Sciatic nerve (tissue), 2 donors: ENCODE results near the gene PWP2. TPM values are rescaled to one million over a fixed set of nuclear protein-coding genes. Genes with fewer than 3 reads are reported as not detected.
"Not testable (repeated sequence)": the region's sequence is repeated elsewhere in the genome, so short reads cannot be mapped to it uniquely, and the experiment has no call there.

Experiments used
- ATAC-seq: fragments of 200-7000 bp; cut with Tn5 transposase; one replicate; pipeline ENCODE4 v1.9.1; 2020; ENCODE audit warnings: mild to moderate bottlenecking, moderate library complexity
- DNase-seq: peaks from one replicate; pipeline ENCODE4 v3.0.0-alpha.2; 2020; ENCODE audit warnings: low spot score
- intact Hi-C: fragments of 100-400 bp; cut with DNase I; formaldehyde crosslinking; loops from one replicate; pipeline ENCODE4 v1.14.2; 2022
- total RNA-seq: library from RNA; stranded (reverse); fragmentation: NEBNext Ultra II Directional; extraction: Animal tissue kit (Norgen Biotek cat#: 25700); gene quantifications from one replicate; pipeline ENCODE4 v1.2.1, GENCODE V29; 2021
- donor health status: DM: no; HTN: no; CAD: no.
- donor health status: DM: no; HTN: no; CAD: no.

Gene PWP2
- total RNA-seq, 1 donor from 2014 or later = 6.4 TPM

- intact Hi-C loops, ATAC-seq, DNase-seq: not testable (repeated sequence)
Observed at GRCh38 chr21:44113702-44114371, 6.6 kb downstream of the PWP2 start.

- DNase-seq, intact Hi-C loops: not testable (repeated sequence)
- ATAC-seq = peak; percentile 50
Observed at GRCh38 chr21:44122131-44122530, 14.9 kb downstream of the PWP2 start.

GRCh38 chr21:44127827-44128226, 20.6 kb downstream of the PWP2 start:
- DNase-seq, intact Hi-C loops, ATAC-seq: not testable (repeated sequence)

- intact Hi-C loops, DNase-seq: not testable (repeated sequence)
- peak; percentile 13 for ATAC-seq
Observed at GRCh38 chr21:44133715-44134057, 26.5 kb downstream of the PWP2 start.

GRCh38 chr21:44134732-44135131, 27.5 kb downstream of the PWP2 start:
- ATAC-seq, DNase-seq, intact Hi-C loops: not testable (repeated sequence)

GRCh38 chr21:44138039-44138438, 30.8 kb downstream of the PWP2 start:
- ATAC-seq, DNase-seq, intact Hi-C loops: not testable (repeated sequence)

- intact Hi-C loops, DNase-seq: not testable (repeated sequence)
- ATAC-seq = peak; percentile 36
Observed at GRCh38 chr21:44139787-44140551, 32.8 kb downstream of the PWP2 start.

- intact Hi-C loops, DNase-seq: not testable (repeated sequence)
- peak; percentile 62 for ATAC-seq
Observed at GRCh38 chr21:44140552-44140932, 33.3 kb downstream of the PWP2 start.

GRCh38 chr21:44142470-44142869, 35.3 kb downstream of the PWP2 start:
- intact Hi-C loops, ATAC-seq, DNase-seq: not testable (repeated sequence)

- intact Hi-C loops, ATAC-seq, DNase-seq: not testable (repeated sequence)
Observed at GRCh38 chr21:44143380-44143779, 36.2 kb downstream of the PWP2 start.

- intact Hi-C loops, ATAC-seq, DNase-seq: not testable (repeated sequence)
Observed at GRCh38 chr21:44143996-44144395, 36.8 kb downstream of the PWP2 start.

GRCh38 chr21:44144784-44145602, 37.8 kb downstream of the PWP2 start:
- ATAC-seq = peak; percentile 49
- intact Hi-C loops, DNase-seq: not testable (repeated sequence)

- intact Hi-C loops, ATAC-seq, DNase-seq: not testable (repeated sequence)
Observed at GRCh38 chr21:44145616-44146015, 38.4 kb downstream of the PWP2 start.

- ATAC-seq = peak; percentile 82
- intact Hi-C loops, DNase-seq: not testable (repeated sequence)
Observed at GRCh38 chr21:44147108-44147507, 39.9 kb downstream of the PWP2 start.

GRCh38 chr21:44150255-44150654, 43.1 kb downstream of the PWP2 start:
- intact Hi-C loops, ATAC-seq: not testable (repeated sequence)

GRCh38 chr21:44153214-44153888, 46.2 kb downstream of the PWP2 start:
- peak; percentile 25 for ATAC-seq
- intact Hi-C loops, DNase-seq: not testable (repeated sequence)

More at GRCh38 chr21:44150255-44150654, 43.1 kb downstream of the PWP2 start:
- DNase-seq = not testable (repeated sequence)

- ATAC-seq (peak; percentile 76), DNase-seq (peak; percentile 32)
- intact Hi-C loops = not testable (repeated sequence)
Observed at GRCh38 chr21:44153889-44154228, 46.7 kb downstream of the PWP2 start.

GRCh38 chr21:44154816-44155230, 47.6 kb downstream of the PWP2 start:
- peak; percentile 85 for ATAC-seq
- DNase-seq, intact Hi-C loops: not testable (repeated sequence)
